Lung (tissue), 12 donors: ENCODE results near the gene COA1. TPM values are rescaled to one million over a fixed set of nuclear protein-coding genes. Genes with fewer than 3 reads are reported as not detected.
A peak's percentile ranks its signal among the peaks of the same experiment; 100 is the strongest.

Experiments used
- ATAC-seq: fragments of 200-7000 bp; cut with Tn5 transposase; one replicate; pipeline ENCODE4 v1.9.1; 2020; ENCODE audit warnings: moderate number of reproducible peaks; ENCODE audit not compliant: insufficient read depth, low FRiP score
- DNase-seq, 3 donors: peaks; one replicate each; pipeline ENCODE4 v3.0.0-alpha.2; 2013 to 2017
- H3K27ac ChIP-seq, 2 donors: one replicate each; pipeline ENCODE4 v1.5.1; 2013; ENCODE audit warnings: mild to moderate bottlenecking in 2 of 2, moderate library complexity in 2 of 2, control low read depth in 1 of 2, inconsistent platforms in 1 of 2, low read depth in 1 of 2, low read length in 1 of 2
- H3K27me3 ChIP-seq, 3 donors: one replicate each; pipeline ENCODE4 v1.5.1; 2013; ENCODE audit warnings: low read length in 2 of 3; ENCODE audit not compliant: control insufficient read depth in 3 of 3, insufficient read depth in 3 of 3
- H3K36me3 ChIP-seq, 4 donors: one replicate each; pipeline ENCODE4 v1.5.1; 2013; ENCODE audit warnings: low read length in 4 of 4, mild to moderate bottlenecking in 1 of 4, moderate library complexity in 1 of 4; ENCODE audit not compliant: control insufficient read depth in 4 of 4, insufficient read depth in 4 of 4
- H3K4me1 ChIP-seq, 5 donors: one replicate each; pipeline ENCODE4 v1.5.1; 2013; ENCODE audit warnings: low read length in 5 of 5, mild to moderate bottlenecking in 2 of 5, moderate library complexity in 1 of 5; ENCODE audit not compliant: control insufficient read depth in 5 of 5, insufficient read depth in 5 of 5
- H3K4me3 ChIP-seq: one replicate; pipeline ENCODE4 v1.5.1; 2013; ENCODE audit warnings: mild to moderate bottlenecking, control low read depth, moderate library complexity
- H3K9ac ChIP-seq, 2 donors: one replicate each; pipeline ENCODE4 v1.5.1; 2013; ENCODE audit warnings: low read length in 2 of 2, control low read depth in 1 of 2; ENCODE audit not compliant: insufficient read depth in 1 of 2
- H3K9me3 ChIP-seq, 4 donors: one replicate each; pipeline ENCODE4 v1.5.1; 2013; ENCODE audit warnings: low read length in 3 of 4, mild to moderate bottlenecking in 1 of 4, moderate library complexity in 1 of 4; ENCODE audit not compliant: control insufficient read depth in 4 of 4, insufficient read depth in 3 of 4
- CTCF ChIP-seq: IDR thresholded peaks from 2 replicates; pipeline ENCODE4 v1.5.1; 2012; ENCODE audit warnings: mild to moderate bottlenecking; ENCODE audit errors: control extremely low read depth, extremely low read depth
- WGBS, 2 donors: extraction: QIAGEN DNeasy Blood & Tissue Kit; methylation state at CpG; one replicate each; pipeline ENCODE4 v1.1.7; 2013; 5-methylcytosine and 5-hydroxymethylcytosine counted together
- polyA plus RNA-seq, 2 donors: library from polyadenylated mRNA; stranded (reverse); fragments of 200-250 nt; gene quantifications; one replicate each; pipeline ENCODE4 v1.2.1, GENCODE V29; 2013
- total RNA-seq, 2 donors: library from RNA; depleted of rRNA in 1 of 2; stranded (reverse); fragments of >200 nt in 1 of 2; gene quantifications; one replicate each; pipeline ENCODE4 v1.2.1, GENCODE V29; 2014 to 2021
- donor health status: control.
- donor health status: control.
- donor health status: Bipolar disorder and iron deficiency.
- donor health status: healthy.
- donor health status: DM: yes; HTN: yes; CAD: no.

Gene COA1
- total and polyA plus RNA-seq, 4 donors = 35.0 to 92.1 (median 42.6) TPM

- peaks cover 18 to 39% (median 32%) of the 10 kb centered on the region in 5 donors for H3K4me1 ChIP-seq
- H3K9ac ChIP-seq = peak overlapping the region in 1 of 2 donors; percentile 38
- H3K36me3 ChIP-seq = peaks cover 0 to 24% (median 17%) of the 10 kb centered on the region in 4 donors
- whole genome bisulfite sequencing, 2 donors = 20 to 21% methylated on average over 10 of the region's 10 CpGs
- ATAC-seq (peak; percentile 72), DNase-seq (peak; percentile 53 to 82 (median 72))
- H3K9me3 ChIP-seq = no peaks in the 10 kb centered on the region
- no peaks in the 10 kb centered on the region for H3K27me3 ChIP-seq
- no peak for TF ChIP-seq CTCF
- H3K4me3 ChIP-seq = no peak overlapping the region
- H3K27ac ChIP-seq = peak overlapping the region; percentile 76 to 98
Observed at GRCh38 chr7:43647673-43648472, 81.5 kb downstream of the COA1 start.

GRCh38 chr7:43647339-43647672 lies 82.0 kb downstream of the COA1 start:
- DNase-seq (peak; percentile 31 to 45 (median 32)), ATAC-seq (no peak)
- Histone ChIP-seq H3K27me3 (no peaks in the 10 kb centered on the region), H3K9me3 (no peaks in the 10 kb centered on the region), H3K27ac (peak overlapping the region; percentile 76 to 98), H3K4me1 (peaks cover 18 to 39% (median 32%) of the 10 kb centered on the region in 5 donors), H3K36me3 (peaks cover 0 to 24% (median 17%) of the 10 kb centered on the region in 4 donors), H3K4me3 (no peak overlapping the region), H3K9ac (peak overlapping the region in 1 of 2 donors; percentile 38)
- TF ChIP-seq CTCF = no peak
- 37 to 66% methylated on average over 7 of the region's 7 CpGs for WGBS, 2 donors

- 50 to 65% methylated on average over 8 of the region's 8 CpGs for WGBS, 2 donors
- no peaks in the 10 kb centered on the region for H3K27me3 ChIP-seq
- no peaks in the 10 kb centered on the region for H3K9me3 ChIP-seq
- H3K27ac ChIP-seq = peak overlapping the region; percentile 76 to 98
- no peak overlapping the region for H3K9ac ChIP-seq
- peaks cover 0 to 24% (median 19%) of the 10 kb centered on the region in 4 donors for H3K36me3 ChIP-seq
- H3K4me3 ChIP-seq = no peak overlapping the region
- no peak for ATAC-seq
- peak in 1 of 3 donors; percentile 8 for DNase-seq
- H3K4me1 ChIP-seq = peaks cover 18 to 39% (median 32%) of the 10 kb centered on the region in 5 donors
- no peak for TF ChIP-seq CTCF
Observed at GRCh38 chr7:43646603-43647338, 82.6 kb downstream of the COA1 start.
